ENCODE data around the gene THSD4. TPM values are rescaled to one million over a fixed set of nuclear protein-coding genes. Genes with fewer than 3 reads are reported as not detected.

THSD4 gene
- total RNA-seq, 2 experiments from 2014 or later: not detected

DNA sequence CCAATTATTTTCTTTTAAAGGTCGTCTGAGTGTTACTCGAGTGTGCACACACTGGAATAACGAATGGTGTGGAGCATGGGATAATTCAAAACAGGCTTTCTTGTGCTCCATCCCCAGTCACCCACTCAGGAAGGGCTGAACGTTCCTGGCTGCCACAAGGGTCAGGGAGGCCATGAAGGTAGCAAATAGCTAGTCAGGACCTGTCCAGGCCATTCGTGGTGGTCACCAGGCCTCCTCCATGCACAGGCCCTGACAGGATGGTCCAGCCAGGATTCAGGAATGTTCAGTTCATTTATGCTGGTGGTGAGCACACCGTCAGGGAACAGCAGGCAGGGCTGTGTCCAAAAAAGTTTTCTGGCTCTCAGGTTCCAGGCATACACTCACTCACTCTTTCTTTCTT lies 683.4 kb downstream of the THSD4 start:
- ChIA-PET CTCF (interaction anchor here (0.6 to 1.6 kb wide), 2 partner anchors 19 to 55 kb away, joined by 4 to 5 read pairs; no protein-coding TSS in a partner anchor), POLR2A (no interaction called here)

DNA sequence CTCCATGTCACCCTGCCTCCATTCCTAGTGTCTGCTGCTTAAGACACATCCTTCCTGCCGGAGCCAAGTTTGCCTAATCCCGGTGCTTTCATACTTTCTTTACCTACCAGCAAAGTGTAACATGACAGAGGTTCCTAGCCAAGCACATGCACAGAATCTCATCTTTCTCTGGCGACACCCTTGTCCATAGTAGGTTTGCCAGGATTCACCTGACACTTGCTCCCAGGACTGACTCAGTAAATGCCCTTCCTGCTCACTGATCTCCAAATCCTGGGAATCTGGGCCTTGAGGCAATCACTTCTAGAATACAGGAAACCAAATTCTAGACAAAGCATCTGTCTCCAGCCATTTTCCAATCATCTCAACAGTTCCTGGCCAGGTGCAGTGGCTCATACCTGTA lies 684.9 kb downstream of the THSD4 start:
- CTCF ChIA-PET: interaction anchor here (0.9 to 2.3 kb wide), 3 partner anchors 19 to 56 kb away, joined by 3 to 8 read pairs (median 4); no protein-coding TSS in a partner anchor
- POLR2A ChIA-PET: no interaction called here

DNA sequence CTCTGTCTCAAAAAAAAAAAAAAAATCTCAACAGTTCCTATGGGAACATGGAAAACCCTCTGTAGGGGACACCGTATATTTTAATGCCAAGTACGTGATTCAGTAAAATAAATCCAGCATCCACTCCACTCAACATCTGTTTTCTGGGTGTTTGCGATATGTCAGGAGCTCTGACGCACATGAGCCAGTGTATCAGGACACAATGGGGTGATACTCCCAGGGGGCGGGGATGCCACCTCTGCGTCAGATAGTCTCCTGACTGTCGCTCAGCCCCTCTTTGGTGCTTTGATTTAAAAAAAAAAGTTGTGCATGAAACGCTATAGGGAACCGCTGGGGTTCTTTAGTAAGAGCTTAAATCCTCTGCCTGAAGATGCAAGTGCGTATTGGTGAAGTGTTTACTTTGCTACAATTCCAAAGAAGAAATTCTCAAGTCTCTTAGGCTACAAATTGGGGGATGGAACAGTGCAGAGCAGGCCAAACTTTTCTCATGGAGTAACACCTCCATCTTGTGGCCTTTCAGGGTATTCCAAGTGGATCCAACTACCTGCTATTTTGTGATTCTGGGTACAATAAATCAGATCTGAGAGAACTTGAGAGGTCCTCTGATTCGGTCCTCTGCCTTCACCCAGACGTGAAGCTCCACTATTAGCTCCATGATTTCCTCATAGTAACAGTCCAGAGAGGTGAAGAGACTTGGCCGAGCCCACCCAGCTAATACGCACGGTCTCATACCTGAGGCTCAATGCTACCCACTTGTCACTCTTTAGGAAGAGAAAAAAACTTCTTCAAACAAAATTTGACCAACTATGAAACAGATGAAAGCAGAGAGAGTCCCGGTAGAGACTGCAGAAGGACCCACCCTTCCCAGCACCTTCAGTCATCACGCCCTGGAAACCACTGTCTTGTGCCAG lies 685.8 kb downstream of the THSD4 start:
- ChIA-PET CTCF (interaction anchor here (0.7 to 2.3 kb wide), 7 partner anchors 20 to 997 kb away, joined by 3 to 8 read pairs (median 4); no protein-coding TSS in a partner anchor), POLR2A (no interaction called here)

DNA sequence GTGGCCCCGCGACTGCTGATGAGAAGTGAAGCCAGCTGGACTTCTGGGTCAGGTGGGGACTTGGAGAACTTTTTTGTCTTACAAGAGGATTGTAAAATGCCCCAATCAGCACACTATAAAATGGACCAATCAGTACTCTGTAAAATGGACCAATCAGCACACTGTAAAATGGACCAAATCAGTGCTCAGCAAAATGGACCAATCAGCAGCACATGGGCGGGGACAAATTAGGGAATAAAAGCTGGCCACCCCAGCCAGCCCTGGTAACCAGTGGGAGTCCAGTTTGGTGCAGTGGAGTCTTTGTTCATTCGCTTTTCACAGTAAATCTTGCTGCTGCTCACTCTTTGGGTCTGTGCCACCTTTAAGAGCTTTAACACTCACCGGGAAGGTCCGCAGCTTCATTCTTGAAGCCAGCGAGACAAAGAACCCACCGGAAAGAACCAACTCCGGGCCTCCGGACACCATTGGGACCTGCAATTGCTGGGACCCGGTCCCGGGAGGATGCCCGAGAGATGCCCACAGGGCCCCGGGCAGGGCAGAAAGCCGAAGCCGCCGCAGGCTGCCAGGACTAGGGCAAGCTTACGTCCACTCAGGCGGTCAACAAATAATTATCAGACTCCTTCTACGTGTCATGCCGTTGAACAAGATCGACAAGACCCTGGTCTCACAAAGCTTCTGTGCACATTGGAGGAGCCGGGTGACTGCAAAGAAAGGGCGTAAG lies 686.8 kb downstream of the THSD4 start:
- CTCF ChIA-PET: interaction anchor here (1.3 to 2.3 kb wide), 4 partner anchors 21 to 354 kb away, joined by 3 to 8 read pairs (median 6); no protein-coding TSS in a partner anchor
- POLR2A ChIA-PET: no interaction called here

DNA sequence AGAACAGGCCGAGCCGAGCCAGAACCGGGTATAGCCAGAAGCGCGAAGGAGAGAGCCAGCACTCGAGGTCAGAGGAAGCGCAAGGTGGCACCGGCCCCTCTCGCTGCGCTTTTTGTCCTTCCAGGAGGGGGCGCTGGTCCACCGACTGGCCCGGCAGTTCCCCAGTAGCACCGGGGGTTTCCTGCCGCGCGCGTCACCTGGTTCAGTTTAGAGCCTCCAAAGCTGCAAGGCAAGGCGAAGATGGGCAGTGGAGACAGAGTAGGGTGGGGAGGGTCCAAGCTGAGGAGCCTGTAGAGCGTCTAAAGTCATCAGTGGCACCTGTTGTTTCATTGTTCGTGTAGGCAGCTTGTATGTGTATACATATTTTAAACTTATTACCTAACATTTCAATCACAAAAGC lies 687.5 kb downstream of the THSD4 start:
- CTCF ChIA-PET: interaction anchor here (1.4 to 2.3 kb wide), 2 partner anchors 21 to 353 kb away, joined by 4 to 8 read pairs; no protein-coding TSS in a partner anchor
- POLR2A ChIA-PET: no interaction called here

DNA sequence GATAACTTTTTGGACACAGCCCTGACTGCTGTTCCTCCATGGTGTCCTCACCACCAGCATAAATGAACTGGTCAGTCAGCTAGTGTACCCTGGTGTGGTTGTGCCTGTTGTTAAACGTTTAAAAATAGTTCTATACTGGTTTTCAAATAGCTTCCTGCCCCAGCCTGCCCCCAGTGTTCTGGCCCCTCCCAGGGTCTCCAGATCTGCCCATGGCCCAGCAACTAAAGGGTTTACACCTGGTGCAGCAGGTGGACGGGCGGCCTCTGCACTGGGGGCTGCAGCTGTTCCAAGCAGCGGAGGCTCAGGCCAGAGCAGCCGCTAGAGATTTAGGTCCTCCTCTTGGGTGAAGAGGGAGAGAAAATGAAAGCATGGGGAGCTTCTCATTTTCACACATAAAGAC lies 689.0 kb downstream of the THSD4 start:
- CTCF ChIA-PET: interaction anchor here (0.7 to 1.0 kb wide), 2 partner anchors 60 to 91 kb away, joined by 3 read pairs; no protein-coding TSS in a partner anchor
- POLR2A ChIA-PET: no interaction called here

DNA sequence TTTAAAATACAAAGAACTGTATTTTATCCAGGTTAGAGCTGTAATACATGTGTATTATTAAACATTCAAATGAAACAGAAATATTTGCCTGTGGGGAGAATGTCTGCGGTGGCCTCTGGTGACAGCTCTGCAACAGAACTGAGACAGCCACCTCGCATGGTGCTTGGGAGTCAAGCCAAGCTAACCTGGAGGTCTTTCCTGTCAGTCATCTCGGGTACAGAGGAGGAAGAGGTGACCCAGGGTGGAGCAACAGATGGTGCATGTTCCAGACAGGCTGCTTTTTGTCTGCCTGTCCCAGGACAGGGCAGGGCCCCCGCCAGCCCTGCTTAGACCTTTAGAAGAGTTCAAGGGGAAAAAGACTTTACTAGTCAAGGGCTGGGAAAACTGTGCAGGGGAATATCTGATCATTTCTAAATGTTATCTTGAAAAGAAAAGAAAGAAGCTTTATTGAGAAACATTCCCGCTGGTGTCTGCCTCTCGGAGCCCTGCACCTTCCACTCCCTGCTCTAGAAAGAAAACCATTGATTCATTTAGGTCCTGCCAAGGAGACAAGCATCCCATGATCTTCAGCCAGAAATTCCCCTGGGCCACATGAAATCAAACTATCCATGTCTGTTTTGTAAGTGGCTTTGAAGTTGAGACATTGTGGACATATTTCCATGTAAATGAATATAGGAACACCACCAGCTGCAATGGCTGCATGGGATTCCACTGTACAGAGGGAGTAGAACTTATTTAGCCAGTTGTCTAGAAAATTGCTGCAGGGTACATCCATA lies 689.6 kb downstream of the THSD4 start:
- ChIA-PET CTCF (interaction anchor here (0.7 to 0.8 kb wide), 2 partner anchors 15 to 61 kb away, joined by 3 read pairs; no protein-coding TSS in a partner anchor), POLR2A (no interaction called here)

DNA sequence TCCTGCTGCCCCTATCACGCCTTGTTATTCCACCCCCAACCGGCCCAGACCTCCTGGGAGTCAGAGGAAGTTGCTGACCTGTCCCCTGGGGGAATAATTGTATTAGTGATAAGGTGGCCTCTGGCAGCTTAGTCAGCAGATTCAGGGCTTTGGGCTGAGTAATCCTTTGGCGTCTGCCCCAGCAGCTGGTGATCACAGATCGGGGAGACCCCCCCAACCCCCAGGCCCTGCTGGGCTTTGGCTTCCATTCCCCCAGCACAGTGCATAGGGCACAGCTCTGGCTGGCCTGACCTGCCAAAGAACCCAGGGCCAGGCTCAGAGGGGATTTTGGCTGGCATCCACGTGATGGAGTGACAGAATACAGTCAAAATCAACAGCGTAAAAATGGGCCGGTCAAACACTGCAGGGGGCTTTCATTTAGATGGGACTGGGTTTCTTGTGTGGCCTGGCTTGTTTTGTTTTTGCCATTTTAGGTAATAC lies 691.2 kb downstream of the THSD4 start:
- CTCF ChIA-PET: no interaction called here
- POLR2A ChIA-PET: no interaction called here

DNA sequence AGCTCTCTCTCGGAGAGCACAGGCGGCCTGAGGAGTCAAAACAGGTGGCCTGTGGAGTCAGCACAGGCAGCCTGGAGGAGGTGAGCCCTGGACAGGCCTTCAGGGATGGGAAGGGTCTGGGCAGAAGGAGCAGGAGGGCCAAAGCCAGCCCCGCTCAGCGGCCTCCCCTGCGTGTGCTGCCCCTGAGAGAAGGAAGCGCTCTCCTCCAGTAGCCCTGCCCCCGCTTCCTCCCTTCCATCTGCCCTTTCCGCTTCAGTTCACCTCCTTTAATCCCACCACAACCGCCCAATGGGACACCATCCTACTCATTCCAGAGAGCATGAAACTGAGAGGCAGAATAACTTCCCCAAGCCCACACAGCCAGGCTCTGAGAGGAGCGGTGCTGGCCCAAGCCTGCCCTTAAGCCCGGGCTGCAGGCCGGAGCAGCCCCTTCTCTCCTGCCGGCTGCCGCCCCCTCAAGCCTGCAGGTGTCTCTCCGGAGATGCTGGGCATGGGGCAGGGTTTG lies 691.9 kb downstream of the THSD4 start:
- CTCF ChIA-PET: no interaction called here
- POLR2A ChIA-PET: no interaction called here

DNA sequence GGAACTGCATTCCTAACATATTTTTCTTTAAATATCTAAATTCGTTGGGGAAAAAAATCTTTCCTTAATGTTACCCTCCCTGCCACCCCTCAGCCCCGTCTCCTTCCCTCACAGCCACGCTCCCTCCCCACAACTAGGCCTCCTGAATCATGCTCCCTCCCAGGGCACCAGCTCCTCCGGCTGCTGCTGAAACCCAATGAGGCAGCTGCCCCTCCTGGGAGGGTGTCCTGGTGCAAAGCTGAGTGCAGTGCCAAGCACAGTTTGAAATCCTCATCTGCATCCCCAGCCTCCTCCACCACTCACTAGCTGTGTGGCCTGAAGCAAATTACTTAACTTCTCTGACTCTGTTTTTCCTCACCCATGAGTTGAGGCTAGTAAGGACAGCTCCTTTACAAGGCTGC lies 692.4 kb downstream of the THSD4 start:
- ChIA-PET CTCF (no interaction called here), POLR2A (no interaction called here)

DNA sequence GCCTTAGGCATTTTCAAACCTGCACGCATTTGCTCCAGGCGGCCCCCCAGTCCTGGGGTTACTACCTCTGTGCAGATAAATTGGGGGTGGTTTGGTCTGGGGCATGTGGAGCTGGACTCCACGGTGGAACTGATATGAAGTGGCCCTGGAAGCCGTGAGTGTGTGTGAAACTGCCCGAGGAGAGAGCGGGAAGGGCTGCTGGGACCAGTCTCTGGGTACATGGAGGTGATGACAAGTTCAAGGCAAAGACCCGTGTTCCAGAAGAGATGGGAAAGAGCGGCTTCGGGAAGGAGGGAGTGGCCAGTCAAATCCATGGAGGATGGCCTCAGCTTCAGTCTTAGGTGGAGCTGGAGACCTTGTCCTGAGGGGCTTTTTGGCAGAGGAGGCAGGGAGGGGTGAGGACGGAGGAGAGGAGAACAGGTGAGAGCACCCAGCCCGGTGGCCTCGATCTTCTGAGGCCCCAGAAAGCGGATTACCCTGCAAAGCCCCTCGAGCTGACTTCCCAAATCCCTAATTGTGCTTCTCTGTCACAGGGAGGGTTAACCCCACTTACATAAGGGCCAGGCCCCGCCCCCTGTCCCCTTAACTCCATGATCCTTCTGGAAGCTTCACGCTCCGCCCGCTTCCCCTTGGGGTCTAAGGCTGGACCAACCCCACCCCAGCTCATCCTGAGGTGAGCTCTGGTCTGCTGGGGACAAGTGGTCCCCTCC lies 693.2 kb downstream of the THSD4 start:
- ChIA-PET POLR2A (no interaction called here), CTCF (no interaction called here)

DNA sequence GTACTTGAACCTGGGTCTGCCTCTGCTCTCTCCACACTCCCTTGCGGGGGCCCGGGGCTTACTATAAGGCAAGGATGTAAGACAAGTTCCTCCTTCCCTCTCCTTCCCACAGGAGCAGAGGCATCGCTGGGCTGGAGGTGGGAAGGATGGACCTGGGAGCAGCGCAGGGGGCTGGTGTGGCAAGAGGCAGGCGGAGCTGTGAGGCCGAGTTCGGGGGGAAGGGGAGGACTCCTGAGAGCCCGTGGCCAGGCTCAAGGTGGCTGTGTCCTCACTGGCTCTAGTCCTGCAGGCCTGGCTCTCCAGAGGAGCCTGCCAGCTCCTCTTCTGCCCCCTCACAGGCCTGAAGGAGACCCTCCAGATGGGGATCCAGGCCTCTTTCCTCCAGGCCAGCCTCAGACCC lies 694.1 kb downstream of the THSD4 start:
- CTCF ChIA-PET: no interaction called here
- POLR2A ChIA-PET: interaction anchor here (0.6 kb wide), 1 partner anchor 36 kb away, joined by 3 read pairs; no protein-coding TSS in a partner anchor

DNA sequence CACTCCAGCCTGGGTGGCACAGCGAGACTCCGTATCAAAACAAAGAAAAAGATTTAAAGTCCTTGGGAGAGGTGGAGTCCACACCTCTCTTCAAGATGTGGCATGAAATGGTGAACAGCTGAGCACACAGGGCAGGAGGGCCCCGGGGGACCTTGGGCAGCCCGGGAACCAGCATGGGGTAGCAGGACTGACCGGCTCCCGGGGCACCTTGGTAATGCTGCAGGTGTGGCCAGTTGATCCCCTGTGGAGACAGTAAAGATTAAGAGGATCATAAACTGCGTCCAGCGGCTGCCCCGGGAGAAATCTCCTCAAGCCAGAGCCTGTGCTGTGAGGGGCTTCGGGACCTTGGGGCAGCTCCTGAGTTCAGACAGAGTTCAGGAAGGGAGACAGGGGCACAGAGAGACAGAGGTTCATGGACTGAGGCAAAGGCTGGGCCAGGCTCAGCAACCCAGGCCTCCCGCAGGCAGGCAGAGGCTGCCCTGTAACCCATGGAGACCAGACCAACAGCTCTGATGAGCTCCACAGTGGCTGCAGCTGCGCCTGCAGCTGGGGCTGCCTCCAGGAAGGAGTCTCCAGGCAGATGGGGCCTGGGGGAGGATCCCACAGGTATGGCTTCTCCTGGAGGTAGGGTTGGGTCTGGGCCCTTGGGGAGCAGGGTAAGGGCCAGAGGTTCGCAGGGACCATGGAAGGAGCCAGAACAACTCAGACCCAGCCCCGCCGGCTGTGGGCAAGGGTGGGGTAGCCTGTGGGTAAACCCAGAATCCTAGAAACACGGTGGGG lies 695.2 kb downstream of the THSD4 start, which contains the start of gene NR2E3:
NR2E3 (plus strand) TSS at position 299 of the 780 bp plus-strand sequence; CDS start at position 489, 190 bp downstream.
- ChIA-PET POLR2A (no interaction called here), CTCF (no interaction called here)

DNA sequence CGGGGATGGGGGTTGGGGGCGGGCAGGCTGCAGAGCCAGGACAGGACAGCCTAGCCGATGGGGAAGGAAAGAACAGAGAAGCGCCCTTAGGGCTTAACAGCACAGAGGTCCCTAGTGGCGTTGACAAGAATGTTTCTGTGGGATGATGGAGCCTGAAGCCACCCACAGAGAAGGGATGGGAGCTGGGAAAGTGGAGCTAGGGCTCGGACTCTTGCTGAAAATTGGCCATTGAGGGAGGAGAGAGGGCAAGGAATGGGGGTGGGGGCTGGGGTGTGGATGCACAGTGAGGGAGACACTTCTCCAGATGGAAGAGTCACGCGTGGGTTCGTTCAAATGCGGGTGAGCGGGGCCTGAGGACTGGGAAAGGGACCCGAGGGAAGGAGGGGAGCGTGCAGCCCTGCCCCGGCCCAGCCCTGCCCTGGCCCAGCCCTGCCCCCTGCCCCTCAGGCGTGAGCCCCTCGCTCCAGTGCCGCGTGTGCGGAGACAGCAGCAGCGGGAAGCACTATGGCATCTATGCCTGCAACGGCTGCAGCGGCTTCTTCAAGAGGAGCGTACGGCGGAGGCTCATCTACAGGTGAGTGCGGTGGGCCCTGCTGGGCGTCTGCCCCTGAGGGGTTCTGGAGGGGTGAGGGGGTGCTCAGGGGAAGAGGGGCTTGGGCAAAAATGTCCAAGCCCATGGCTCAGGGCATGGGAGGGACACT lies 695.9 kb downstream of the THSD4 start:
- ChIA-PET CTCF (no interaction called here), POLR2A (no interaction called here)

DNA sequence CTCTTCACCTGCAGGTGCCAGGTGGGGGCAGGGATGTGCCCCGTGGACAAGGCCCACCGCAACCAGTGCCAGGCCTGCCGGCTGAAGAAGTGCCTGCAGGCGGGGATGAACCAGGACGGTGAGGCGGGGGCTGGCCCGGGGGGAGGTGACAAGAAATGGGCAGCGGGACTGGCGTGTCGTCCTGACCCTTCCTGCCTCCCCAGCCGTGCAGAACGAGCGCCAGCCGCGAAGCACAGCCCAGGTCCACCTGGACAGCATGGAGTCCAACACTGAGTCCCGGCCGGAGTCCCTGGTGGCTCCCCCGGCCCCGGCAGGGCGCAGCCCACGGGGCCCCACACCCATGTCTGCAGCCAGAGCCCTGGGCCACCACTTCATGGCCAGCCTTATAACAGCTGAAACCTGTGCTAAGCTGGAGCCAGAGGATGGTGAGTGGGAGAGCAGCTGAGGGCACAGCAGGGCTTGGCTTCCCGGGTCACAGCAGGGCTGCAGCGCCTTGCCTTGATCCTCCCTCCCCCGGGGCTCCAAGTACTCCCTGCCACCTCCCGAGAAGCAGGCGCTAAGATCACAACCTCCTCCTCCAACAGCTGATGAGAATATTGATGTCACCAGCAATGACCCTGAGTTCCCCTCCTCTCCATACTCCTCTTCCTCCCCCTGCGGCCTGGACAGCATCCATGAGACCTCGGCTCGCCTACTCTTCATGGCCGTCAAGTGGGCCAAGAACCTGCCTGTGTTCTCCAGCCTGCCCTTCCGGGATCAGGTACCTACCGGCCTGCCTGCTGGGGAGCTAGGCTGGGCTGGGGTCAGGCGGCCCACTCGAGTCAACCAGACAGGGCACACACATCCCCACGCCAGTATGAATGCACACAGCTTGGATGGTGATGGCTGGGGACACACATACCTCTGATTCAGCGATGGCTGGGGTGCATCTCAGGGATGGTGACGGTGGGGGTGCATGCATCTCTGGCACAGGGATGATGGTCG lies 696.8 kb downstream of the THSD4 start:
- ChIA-PET POLR2A (no interaction called here), CTCF (no interaction called here)

DNA sequence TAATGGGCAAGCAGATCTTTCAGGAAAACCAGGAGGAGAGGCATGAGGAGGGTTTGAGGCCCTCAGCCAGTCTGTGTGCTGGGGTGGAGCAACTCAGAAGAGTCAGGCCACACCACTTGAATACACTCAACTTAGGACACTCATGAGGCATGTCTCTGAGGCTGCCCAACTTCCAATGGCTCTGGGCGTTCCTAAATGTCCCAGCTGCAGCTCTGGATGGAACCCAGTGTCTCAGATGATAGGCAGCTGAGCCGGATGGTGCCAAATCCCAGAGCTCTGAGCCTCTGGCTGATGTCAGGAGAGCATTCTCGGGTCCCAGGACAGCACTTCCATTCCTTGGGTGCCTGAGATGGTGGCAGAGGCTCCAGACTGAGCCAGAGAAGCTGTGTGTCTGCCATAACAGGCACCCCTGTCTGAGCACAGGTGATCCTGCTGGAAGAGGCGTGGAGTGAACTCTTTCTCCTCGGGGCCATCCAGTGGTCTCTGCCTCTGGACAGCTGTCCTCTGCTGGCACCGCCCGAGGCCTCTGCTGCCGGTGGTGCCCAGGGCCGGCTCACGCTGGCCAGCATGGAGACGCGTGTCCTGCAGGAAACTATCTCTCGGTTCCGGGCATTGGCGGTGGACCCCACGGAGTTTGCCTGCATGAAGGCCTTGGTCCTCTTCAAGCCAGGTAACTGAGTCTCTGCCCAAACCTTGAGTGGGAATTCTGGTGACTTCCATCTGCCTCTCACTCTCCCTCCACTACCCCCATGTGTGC lies 697.9 kb downstream of the THSD4 start:
- CTCF ChIA-PET: no interaction called here
- POLR2A ChIA-PET: no interaction called here

All from activated CD8-positive, alpha-beta memory T cell treated with anti-CD3 and anti-CD28 coated beads for 36 hours (primary cell).